Caco-2 (cell line): ENCODE data around the gene ZNF624. TPM values are rescaled to one million over a fixed set of nuclear protein-coding genes. Genes with fewer than 3 reads are reported as not detected.
"Not testable (repeated sequence)": the region's sequence is repeated elsewhere in the genome, so short reads cannot be mapped to it uniquely, and the experiment has no call there.

Experiments used
- BruUV-seq: library from RNA; stranded (reverse); fragments of 400-500 nt; replicated peaks from 2 replicates; lab custom pipeline; 2021; lab: Mats Ljungman, UMichigan
- CTCF ChIA-PET: fragments of 300-600 bp; sonication (Branson Sonifier 250); formaldehyde crosslinking; loops from one replicate; lab custom pipeline; 2022; ENCODE audit warnings: antibody characterized with exemption; lab: Charles Lee
- POLR2A ChIA-PET: fragments of 300-600 bp; sonication (Branson Sonifier 250); formaldehyde crosslinking; loops from one replicate; lab custom pipeline; 2022; ENCODE audit warnings: antibody characterized with exemption; lab: Charles Lee
- DNase-seq, 2 experiments: peaks; one replicate each; pipeline versions ENCODE4 v3.0.0 to v3.0.0-alpha.2; 2020 to 2022
- H3K27me3 ChIP-seq: replicated peaks from 2 replicates; pipeline ENCODE4 v1.6.0; 2011; ENCODE audit warnings: low read length; ENCODE audit not compliant: control insufficient read depth, insufficient read depth
- H3K36me3 ChIP-seq: 2 replicates; pipeline ENCODE4 v1.5.1; 2011; ENCODE audit warnings: low read length; ENCODE audit not compliant: control insufficient read depth, insufficient read depth
- H3K4me1 ChIP-seq: fragments of 250-450 bp; sonication (Bioruptor Pico); 2 replicates; pipeline ENCODE4 v1.5.1; 2020; ENCODE audit warnings: mild to moderate bottlenecking
- H3K4me3 ChIP-seq: 2 replicates; pipeline ENCODE4 v1.5.1; 2011; ENCODE audit warnings: low read depth, mild to moderate bottlenecking, control low read depth, low read length
- H3K9me3 ChIP-seq: fragments of 250-450 bp; sonication (Bioruptor Pico); 2 replicates; pipeline ENCODE4 v1.5.1; 2020; ENCODE audit warnings: mild to moderate bottlenecking, moderate library complexity
- H3K27ac Mint-ChIP-seq: one replicate; pipeline ENCODE4 v1.8.0; 2022; ENCODE audit warnings: mixed read lengths; ENCODE audit not compliant: unreplicated experiment
- H3K27me3 Mint-ChIP-seq: one replicate; pipeline ENCODE4 v1.8.0; 2022; ENCODE audit warnings: mixed read lengths; ENCODE audit not compliant: insufficient read depth, unreplicated experiment
- H3K36me3 Mint-ChIP-seq: one replicate; pipeline ENCODE4 v1.8.0; 2022; ENCODE audit warnings: mild to moderate bottlenecking, mixed read lengths; ENCODE audit not compliant: insufficient read depth, unreplicated experiment
- H3K4me1 Mint-ChIP-seq: one replicate; pipeline ENCODE4 v1.8.0; 2022; ENCODE audit warnings: low read depth, mixed read lengths; ENCODE audit not compliant: unreplicated experiment
- H3K4me3 Mint-ChIP-seq: one replicate; pipeline ENCODE4 v1.8.0; 2022; ENCODE audit warnings: mild to moderate bottlenecking, moderate library complexity, mixed read lengths; ENCODE audit not compliant: unreplicated experiment
- H3K9me3 Mint-ChIP-seq: one replicate; pipeline ENCODE4 v1.8.0; 2022; ENCODE audit warnings: mixed read lengths; ENCODE audit not compliant: unreplicated experiment
- CTCF ChIP-seq, 2 experiments: fragments of 200-600 bp in 1 of 2; IDR thresholded peaks; 1 replicate in 1 of 2; 2 replicates in 1 of 2; pipeline versions ENCODE4 v1.5.1 to v1.8.0; 2011 to 2022; ENCODE audit warnings: antibody characterized with exemption in 1 of 2, control low read depth in 1 of 2, inconsistent platforms in 1 of 2, low read depth in 1 of 2, low read length in 1 of 2, mild to moderate bottlenecking in 1 of 2, moderate library complexity in 1 of 2; ENCODE audit not compliant: insufficient read depth in 1 of 2, severe bottlenecking in 1 of 2, unreplicated experiment in 1 of 2
- intact Hi-C: fragments of 100-400 bp; cut with micrococcal nuclease; formaldehyde crosslinking; loops from one replicate; pipeline ENCODE4 v1.10.0; 2022; ENCODE audit not compliant: unreplicated experiment
- total RNA-seq: library from RNA; stranded (reverse); gene quantifications from 2 replicates; pipeline ENCODE4 v1.2.3, GENCODE V29; 2022

Gene ZNF624
- total RNA-seq, 1 experiment from 2014 or later, result 7.6 TPM

- H3K27me3 Mint-ChIP-seq, intact Hi-C loops, H3K36me3 Mint-ChIP-seq, H3K9me3 Mint-ChIP-seq, H3K4me3 Mint-ChIP-seq, H3K4me1 Mint-ChIP-seq, DNase-seq, H3K27me3 ChIP-seq, H3K4me1 ChIP-seq, CTCF ChIA-PET, H3K4me3 ChIP-seq, BruUV-seq, H3K36me3 ChIP-seq, H3K9me3 ChIP-seq, H3K27ac Mint-ChIP-seq, POLR2A ChIA-PET: not testable (repeated sequence)
Measured at GRCh38 chr17:16686019-16686418, 32.4 kb upstream of the ZNF624 start.

- intact Hi-C loops, H3K9me3 ChIP-seq, DNase-seq, H3K27ac Mint-ChIP-seq, CTCF ChIA-PET, BruUV-seq, H3K36me3 Mint-ChIP-seq, H3K27me3 Mint-ChIP-seq, H3K4me3 Mint-ChIP-seq, H3K4me3 ChIP-seq, H3K4me1 Mint-ChIP-seq, H3K9me3 Mint-ChIP-seq, H3K27me3 ChIP-seq, H3K4me1 ChIP-seq, POLR2A ChIA-PET, H3K36me3 ChIP-seq: not testable (repeated sequence)
Measured at GRCh38 chr17:16683290-16684138, 29.9 kb upstream of the ZNF624 start.

GRCh38 chr17:16676676-16677268 is 23.1 kb upstream of the ZNF624 start:
- Mint-ChIP-seq H3K4me1 (no peaks in the 10 kb centered on the region), H3K27ac (no peak overlapping the region), H3K27me3 (peaks cover 8% of the 10 kb centered on the region), H3K4me3 (no peak overlapping the region), H3K36me3 (no peaks in the 10 kb centered on the region), H3K9me3 (no peaks in the 10 kb centered on the region)
- CTCF ChIA-PET, result no interaction called here
- intact Hi-C loops, result no loop called here
- Histone ChIP-seq H3K9me3 (no peaks in the 10 kb centered on the region), H3K4me3 (no peak overlapping the region), H3K4me1 (no peaks in the 10 kb centered on the region), H3K36me3 (no peaks in the 10 kb centered on the region), H3K27me3 (no peaks in the 10 kb centered on the region)
- no peak for DNase-seq
- POLR2A ChIA-PET, result no interaction called here
- BruUV-seq, result no TSS peak
- no peak for TF ChIP-seq CTCF (IDR thresholded peaks at IDR 0.05; ENCODE audit: insufficient read depth in 1 of 2, low read depth in 1 of 2, low read length in 1 of 2, severe bottlenecking in 1 of 2, unreplicated experiment in 1 of 2)

GRCh38 chr17:16666907-16667636 is 13.4 kb upstream of the ZNF624 start:
- H3K27me3 Mint-ChIP-seq, H3K9me3 ChIP-seq, H3K4me3 Mint-ChIP-seq, H3K9me3 Mint-ChIP-seq, H3K27me3 ChIP-seq, H3K27ac Mint-ChIP-seq, DNase-seq, H3K4me1 Mint-ChIP-seq, H3K4me3 ChIP-seq, H3K36me3 ChIP-seq, H3K36me3 Mint-ChIP-seq, H3K4me1 ChIP-seq, BruUV-seq, CTCF ChIA-PET, intact Hi-C loops, POLR2A ChIA-PET: not testable (repeated sequence)

- H3K4me1 ChIP-seq, H3K4me3 Mint-ChIP-seq, H3K9me3 ChIP-seq, H3K27me3 ChIP-seq, H3K27ac Mint-ChIP-seq, H3K9me3 Mint-ChIP-seq, H3K4me1 Mint-ChIP-seq, H3K36me3 Mint-ChIP-seq, H3K27me3 Mint-ChIP-seq, intact Hi-C loops, BruUV-seq, DNase-seq, POLR2A ChIA-PET, CTCF ChIA-PET, H3K4me3 ChIP-seq, H3K36me3 ChIP-seq: not testable (repeated sequence)
Measured at GRCh38 chr17:16666553-16666906, 12.9 kb upstream of the ZNF624 start.
